Kidney capillary endothelial cell (primary cell): Measurements from ENCODE around the gene LRRC74A.
A peak's percentile ranks its signal among the peaks of the same experiment; 100 is the strongest.

Experiments
- DNase-seq: peaks from one replicate; pipeline ENCODE4 v3.0.0-alpha.2; 2018; ENCODE audit warnings: low spot score

LRRC74A gene

DNA sequence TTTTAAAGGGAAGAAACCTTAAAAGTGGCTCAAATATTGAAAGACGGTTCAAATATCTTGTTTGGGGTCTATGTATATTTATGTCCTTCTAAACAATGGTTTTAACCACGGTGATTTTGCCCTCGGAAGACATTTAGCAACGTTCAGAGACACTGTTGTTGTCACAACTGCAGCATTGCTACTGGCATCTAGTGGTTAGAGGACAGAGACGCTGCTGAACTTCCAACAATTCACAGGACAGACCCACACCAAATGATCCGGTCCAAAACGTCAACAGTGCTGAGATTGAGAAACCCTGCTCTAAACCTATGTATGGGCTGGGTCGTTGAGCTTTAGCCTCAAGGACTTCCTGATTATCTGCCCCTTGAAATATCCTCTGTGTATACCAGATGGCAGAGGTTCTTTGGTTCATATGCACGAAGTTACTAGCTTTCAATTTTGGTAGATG lies 15.2 kb upstream of the LRRC74A start:
- peak; percentile 46 for DNase-seq

- peak; percentile 11 for DNase-seq
Observed at GRCh38 chr14:76811561-76811960, 14.6 kb upstream of the LRRC74A start.

DNA sequence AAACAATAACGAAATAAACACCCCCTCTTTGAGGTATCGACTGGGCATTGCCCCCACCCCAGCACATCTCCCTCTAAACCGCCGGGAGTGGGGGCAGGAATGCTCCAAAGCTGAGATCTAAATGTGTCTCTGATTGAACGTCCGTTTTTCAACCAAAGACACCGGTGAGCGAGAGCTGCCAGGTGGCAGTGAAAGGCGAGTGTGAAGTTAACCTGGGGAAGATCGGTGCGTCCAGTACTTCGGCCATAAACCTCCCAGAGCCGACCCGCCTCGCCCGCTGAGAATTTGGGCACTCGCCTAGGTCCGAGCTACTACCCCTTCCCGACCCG lies 14.2 kb upstream of the LRRC74A start:
- DNase-seq, result peak; percentile 5

- DNase-seq, result peak; percentile 85
Observed at GRCh38 chr14:76812422-76813383, 13.5 kb upstream of the LRRC74A start, which contains the start of gene ANGEL1. Gene ANGEL1 (minus strand): TSS chr14:76812882. CDS start chr14:76812827, 55 bp downstream.

GRCh38 chr14:76814726-76815645 lies 11.2 kb upstream of the LRRC74A start:
- DNase-seq, result no peak

DNA sequence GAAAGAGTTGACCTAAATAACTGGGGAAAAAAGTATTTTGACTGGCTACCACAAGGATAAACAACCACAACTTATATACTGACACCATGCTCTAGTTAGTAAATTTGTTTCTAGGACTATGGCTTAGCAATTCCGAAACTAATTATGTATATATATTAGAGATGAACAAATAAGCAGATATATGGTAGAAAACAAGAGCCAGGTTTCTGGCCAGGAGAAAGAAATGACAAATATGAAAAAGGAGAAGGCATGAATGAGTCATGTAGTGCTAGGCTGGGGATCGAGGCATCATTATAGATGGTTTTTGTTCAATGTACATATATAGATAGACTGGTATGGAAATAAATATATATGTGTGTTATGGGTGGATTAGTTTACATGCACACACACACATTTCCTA lies 5.5 kb upstream of the LRRC74A start:
- no peak for DNase-seq

GRCh38 chr14:76827696-76828296 lies 1.6 kb downstream of the LRRC74A start:
- DNase-seq, result no peak

DNA sequence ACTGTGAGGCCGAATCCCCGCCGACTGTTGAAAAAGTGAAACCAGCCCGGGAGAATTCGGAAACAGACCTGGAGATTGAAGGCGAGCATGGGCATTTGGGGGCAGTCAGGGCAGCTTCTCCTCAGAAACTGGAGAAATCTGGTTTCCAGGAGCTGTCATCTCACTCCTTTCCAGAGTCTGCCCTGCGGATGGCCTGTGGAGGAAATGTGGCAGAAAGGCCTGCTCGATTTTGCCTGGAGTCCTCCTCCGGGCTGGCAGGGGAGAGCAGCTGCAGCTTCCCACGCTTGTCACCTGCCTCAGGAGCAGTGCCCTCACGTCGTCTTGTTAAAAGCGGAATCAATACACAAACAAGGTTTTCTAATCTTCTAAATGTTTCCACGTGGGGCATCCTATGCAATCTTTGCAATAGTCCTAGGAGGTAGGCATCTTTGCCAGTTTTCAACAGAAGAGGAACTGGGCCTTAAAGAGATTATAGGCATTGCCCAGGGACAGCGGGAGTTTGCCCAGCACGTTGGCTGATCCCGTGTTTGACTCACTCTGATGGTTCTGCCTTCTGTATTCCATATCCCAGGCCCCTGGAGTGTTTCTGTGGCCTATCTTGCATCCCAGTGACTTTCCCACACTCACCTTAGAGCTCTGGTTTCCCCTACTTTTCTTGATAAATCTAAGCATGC lies 2.3 kb downstream of the LRRC74A start:
- no peak for DNase-seq

GRCh38 chr14:76829013-76829365 lies 2.8 kb downstream of the LRRC74A start:
- DNase-seq, result no peak

GRCh38 chr14:76829650-76830421 lies 3.6 kb downstream of the LRRC74A start:
- no peak for DNase-seq

GRCh38 chr14:76830556-76830955 lies 4.3 kb downstream of the LRRC74A start:
- DNase-seq, result no peak

- no peak for DNase-seq
Observed at GRCh38 chr14:76832503-76832988, 6.3 kb downstream of the LRRC74A start.

- no peak for DNase-seq
Observed at GRCh38 chr14:76833011-76833410, 6.8 kb downstream of the LRRC74A start.

DNA sequence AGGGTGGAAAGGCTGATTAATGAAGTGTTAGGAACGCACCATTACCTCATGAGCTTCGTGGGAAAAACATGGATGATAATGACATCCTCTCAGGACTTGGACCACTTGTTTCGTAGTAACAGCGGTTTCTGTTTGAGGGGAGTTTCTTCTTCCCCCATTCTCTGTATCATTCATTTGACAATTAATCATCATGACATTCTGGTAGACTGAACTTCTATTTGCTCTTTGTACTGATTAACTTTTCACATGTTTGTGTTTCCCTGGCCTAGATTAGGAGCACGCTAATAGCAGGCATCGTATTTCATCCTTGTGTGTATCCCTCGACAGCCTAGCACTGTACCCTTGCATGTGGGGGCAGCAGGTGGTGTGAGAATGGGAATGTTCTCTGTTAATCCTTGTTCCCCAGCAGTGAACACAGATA lies 8.0 kb downstream of the LRRC74A start:
- DNase-seq, result no peak

GRCh38 chr14:76836029-76836630 lies 9.9 kb downstream of the LRRC74A start:
- no peak for DNase-seq

DNA sequence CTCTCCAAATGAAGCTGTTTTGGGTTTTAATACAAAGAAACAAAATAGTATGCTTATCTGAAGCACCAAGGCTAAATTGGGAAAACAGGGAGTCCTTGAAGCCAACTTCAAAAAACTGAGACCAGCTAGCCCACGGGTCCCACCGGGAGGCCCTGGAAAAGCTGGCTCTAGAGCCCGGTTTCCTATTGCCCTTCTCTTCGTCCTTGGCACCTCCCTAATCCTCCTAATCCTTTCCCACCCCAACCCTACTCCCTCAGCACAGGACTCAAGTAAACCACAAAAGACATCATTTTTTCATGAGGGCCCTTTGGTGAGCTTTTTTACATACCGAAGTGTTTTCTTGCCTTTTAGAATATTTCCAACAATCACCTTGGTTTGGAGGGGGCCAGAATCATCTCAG lies 11.3 kb downstream of the LRRC74A start:
- no peak for DNase-seq

GRCh38 chr14:76842414-76842813 lies 16.2 kb downstream of the LRRC74A start:
- no peak for DNase-seq

DNA sequence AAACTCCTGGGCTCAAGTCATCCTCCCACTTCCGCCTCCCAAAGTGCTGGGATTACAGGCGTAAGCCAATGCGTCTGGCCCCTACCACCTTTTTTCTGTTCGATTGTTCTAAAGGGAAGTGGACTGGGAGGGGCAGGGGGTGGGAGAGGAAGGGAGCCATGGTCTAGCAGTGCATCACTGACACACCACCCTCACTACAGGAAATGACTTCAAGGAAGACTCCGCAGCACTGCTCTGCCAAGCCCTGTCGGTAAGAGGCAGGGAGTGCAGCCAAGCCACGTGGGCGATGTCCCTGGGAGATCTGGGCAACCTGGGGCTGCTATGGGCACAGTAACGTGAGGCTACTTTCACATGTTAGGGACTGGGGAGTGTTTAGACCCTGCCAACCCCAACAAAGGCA lies 18.0 kb downstream of the LRRC74A start:
- peak; percentile 96 for DNase-seq

- no peak for DNase-seq
Observed at GRCh38 chr14:76846331-76847047, 20.3 kb downstream of the LRRC74A start.

DNA sequence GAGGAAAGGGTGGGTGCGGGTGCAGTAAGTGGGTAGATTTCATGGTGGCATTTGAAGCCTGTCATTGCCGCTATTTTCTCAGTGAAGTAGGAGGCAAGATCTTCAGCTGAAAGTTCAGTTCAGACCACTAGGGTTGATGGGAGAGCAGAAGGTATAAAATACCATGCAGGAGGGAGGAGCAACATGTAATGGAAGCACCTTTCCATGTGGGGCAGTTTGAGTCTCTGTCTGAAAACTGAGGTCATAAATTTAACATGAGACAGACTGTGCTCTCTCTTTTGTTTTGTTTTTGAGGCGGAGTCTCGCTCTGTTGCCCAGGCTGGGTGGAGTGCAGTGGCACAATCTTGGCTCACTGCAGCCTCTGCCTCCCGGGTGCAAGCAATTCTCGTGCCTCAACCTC lies 22.7 kb downstream of the LRRC74A start:
- DNase-seq, result no peak
